Measurements from ENCODE around the gene CNTNAP2.

DNA sequence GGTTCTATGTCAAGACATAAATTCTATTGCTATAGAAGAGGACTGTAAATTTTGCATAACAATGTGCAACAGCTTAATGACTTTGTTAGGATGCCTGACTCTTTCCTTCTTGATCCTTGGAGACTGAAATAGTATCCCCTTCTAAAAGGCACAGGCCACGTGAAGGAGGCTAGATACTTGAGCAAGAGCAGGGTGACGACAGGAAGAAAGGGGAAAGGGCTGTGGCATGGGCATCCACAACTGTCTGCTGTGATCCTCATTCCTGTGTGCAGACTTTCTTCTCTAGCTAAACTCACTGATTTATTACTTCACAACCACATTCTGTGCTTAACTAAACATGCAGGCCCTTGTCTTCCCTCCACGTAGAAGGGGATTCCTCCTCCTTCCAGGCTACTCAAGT, 1362.2 kb downstream of the CNTNAP2 start:
- no peak for TF ChIP-seq SUZ12 (IDR thresholded peaks at IDR 0.05; ENCODE audit: extremely low read depth, insufficient read depth, insufficient read length)
- TF ChIP-seq ZNF274 (IDR thresholded peaks at IDR 0.05; ENCODE audit: low read depth, low read length) = no peak
- no peak for TF ChIP-seq YY1 (IDR thresholded peaks at IDR 0.05; ENCODE audit: insufficient read depth, insufficient read length)
